Measurements from ENCODE around the gene ARID1B. TPM values are rescaled to one million over a fixed set of nuclear protein-coding genes. Genes with fewer than 3 reads are reported as not detected.

ARID1B gene
- total and polyA plus RNA-seq, 2 of the 13 experiments (the other 11 are each of a cell fraction or from before 2014, with no cell fraction given) = 20.1 to 32.6 TPM

DNA sequence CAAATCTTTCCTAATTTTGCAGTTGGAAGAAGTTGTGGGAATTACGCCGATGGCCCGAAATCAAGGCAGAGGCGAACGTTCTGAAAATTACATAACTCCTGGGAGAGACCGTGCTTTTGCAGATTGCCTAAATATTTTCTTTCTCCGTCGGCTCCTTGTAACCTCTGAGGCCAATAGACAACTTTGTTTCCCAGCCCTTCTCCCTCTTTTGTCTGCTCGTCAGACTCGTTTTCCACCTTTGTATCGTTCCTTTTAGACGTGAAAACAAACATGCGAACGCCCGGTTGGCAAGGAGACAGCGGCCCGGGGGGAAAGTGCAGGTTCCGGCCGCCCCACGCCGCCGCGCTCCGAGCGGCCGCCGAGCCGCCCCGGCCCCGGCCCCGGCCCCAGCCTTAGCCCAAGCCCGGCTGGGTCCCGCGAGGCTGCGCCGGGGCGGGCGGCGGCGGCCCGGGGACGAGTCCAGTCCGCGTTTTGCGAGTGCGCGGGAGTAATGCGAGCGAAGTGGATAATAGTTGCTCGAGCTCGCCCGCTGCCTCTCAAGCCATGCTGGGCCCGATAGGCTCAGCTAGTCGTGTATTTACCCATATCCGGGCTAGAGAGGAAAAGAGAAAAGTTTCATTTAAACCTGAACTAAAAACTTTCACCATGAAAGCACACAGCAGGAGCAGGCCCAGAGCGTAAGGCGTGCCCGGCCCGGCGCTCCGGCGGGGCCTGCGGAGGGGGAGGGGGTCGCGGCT lies at the start of gene ARID1B (continued):
- TF ChIP-seq, protein P1, sequence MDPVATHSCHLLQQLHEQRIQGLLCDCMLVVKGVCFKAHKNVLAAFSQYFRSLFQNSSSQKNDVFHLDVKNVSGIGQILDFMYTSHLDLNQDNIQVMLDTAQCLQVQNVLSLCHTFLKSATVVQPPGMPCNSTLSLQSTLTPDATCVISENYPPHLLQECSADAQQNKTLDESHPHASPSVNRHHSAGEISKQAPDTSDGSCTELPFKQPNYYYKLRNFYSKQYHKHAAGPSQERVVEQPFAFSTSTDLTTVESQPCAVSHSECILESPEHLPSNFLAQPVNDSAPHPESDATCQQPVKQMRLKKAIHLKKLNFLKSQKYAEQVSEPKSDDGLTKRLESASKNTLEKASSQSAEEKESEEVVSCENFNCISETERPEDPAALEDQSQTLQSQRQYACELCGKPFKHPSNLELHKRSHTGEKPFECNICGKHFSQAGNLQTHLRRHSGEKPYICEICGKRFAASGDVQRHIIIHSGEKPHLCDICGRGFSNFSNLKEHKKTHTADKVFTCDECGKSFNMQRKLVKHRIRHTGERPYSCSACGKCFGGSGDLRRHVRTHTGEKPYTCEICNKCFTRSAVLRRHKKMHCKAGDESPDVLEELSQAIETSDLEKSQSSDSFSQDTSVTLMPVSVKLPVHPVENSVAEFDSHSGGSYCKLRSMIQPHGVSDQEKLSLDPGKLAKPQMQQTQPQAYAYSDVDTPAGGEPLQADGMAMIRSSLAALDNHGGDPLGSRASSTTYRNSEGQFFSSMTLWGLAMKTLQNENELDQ (CRISPR knock-in tag; IDR thresholded peaks at IDR 0.05; ENCODE audit: borderline replicate concordance) = no peak
- no peak for TF ChIP-seq KLF9 (CRISPR knock-in tag; IDR thresholded peaks at IDR 0.05; ENCODE audit: low read depth)
- TF ChIP-seq POLR2A (IDR thresholded peaks at IDR 0.05; ENCODE audit: insufficient read depth in 1 of 2, low read depth in 2 of 2, low read length in 2 of 2) = peak; percentile 68 to 89
- peak; percentile 82 for TF ChIP-seq TMF1 (CRISPR knock-in tag; IDR thresholded peaks at IDR 0.05; ENCODE audit: low read depth)
- no peak; the same call in 1 of the 2 replicates for TF ChIP-seq TFDP1 (CRISPR knock-in tag; IDR thresholded peaks at IDR 0.05; ENCODE audit: borderline replicate concordance)
- no peak for TF ChIP-seq SMYD3 (CRISPR knock-in tag; IDR thresholded peaks at IDR 0.05)
- TF ChIP-seq NR2F6 (IDR thresholded peaks at IDR 0.05) = no peak
- TF ChIP-seq NR2F6 (CRISPR knock-in tag; IDR thresholded peaks at IDR 0.05) = no peak
- TF ChIP-seq, protein P2, sequence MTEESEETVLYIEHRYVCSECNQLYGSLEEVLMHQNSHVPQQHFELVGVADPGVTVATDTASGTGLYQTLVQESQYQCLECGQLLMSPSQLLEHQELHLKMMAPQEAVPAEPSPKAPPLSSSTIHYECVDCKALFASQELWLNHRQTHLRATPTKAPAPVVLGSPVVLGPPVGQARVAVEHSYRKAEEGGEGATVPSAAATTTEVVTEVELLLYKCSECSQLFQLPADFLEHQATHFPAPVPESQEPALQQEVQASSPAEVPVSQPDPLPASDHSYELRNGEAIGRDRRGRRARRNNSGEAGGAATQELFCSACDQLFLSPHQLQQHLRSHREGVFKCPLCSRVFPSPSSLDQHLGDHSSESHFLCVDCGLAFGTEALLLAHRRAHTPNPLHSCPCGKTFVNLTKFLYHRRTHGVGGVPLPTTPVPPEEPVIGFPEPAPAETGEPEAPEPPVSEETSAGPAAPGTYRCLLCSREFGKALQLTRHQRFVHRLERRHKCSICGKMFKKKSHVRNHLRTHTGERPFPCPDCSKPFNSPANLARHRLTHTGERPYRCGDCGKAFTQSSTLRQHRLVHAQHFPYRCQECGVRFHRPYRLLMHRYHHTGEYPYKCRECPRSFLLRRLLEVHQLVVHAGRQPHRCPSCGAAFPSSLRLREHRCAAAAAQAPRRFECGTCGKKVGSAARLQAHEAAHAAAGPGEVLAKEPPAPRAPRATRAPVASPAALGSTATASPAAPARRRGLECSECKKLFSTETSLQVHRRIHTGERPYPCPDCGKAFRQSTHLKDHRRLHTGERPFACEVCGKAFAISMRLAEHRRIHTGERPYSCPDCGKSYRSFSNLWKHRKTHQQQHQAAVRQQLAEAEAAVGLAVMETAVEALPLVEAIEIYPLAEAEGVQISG (CRISPR knock-in tag; IDR thresholded peaks at IDR 0.05) = peak; percentile 64; the same call in 1 of the 2 replicates
- TF ChIP-seq ZNF660 (CRISPR knock-in tag; IDR thresholded peaks at IDR 0.05; ENCODE audit: borderline replicate concordance, low read depth) = no peak
- TF ChIP-seq RARG (CRISPR knock-in tag; IDR thresholded peaks at IDR 0.05; ENCODE audit: low read depth) = peak; percentile 83; the same call in 1 of the 2 replicates
- peak; percentile 66 for TF ChIP-seq RBM22 (optimal IDR thresholded peaks at IDR 0.05; ENCODE audit: low read length)
- 0 out of 2 replicates have a peak, but pooled peaks have one; percentile 26 for TF ChIP-seq GATA4 (IDR thresholded peaks at IDR 0.05; ENCODE audit: borderline replicate concordance, low read depth)
- no peak for TF ChIP-seq NFE2L1 (CRISPR knock-in tag; IDR thresholded peaks at IDR 0.05; ENCODE audit: borderline replicate concordance)
- peak; percentile 98 for TF ChIP-seq ZFY (CRISPR knock-in tag; IDR thresholded peaks at IDR 0.05)
- no peak for TF ChIP-seq MNT (IDR thresholded peaks at IDR 0.05)
- 0 out of 2 replicates have a peak, but pooled peaks have one; percentile 40 for TF ChIP-seq DNMT3B (CRISPR knock-in tag; conservative IDR thresholded peaks at IDR 0.05)
- no peak; the same call in 1 of the 2 replicates for TF ChIP-seq NFIC (IDR thresholded peaks at IDR 0.05; ENCODE audit: low read length)
- no peak for TF ChIP-seq IRX3 (CRISPR knock-in tag; IDR thresholded peaks at IDR 0.05; ENCODE audit: borderline replicate concordance, low read depth)
- no peak for TF ChIP-seq ZNF749 (CRISPR knock-in tag; IDR thresholded peaks at IDR 0.05; ENCODE audit: borderline replicate concordance)
- TF ChIP-seq, protein P3, sequence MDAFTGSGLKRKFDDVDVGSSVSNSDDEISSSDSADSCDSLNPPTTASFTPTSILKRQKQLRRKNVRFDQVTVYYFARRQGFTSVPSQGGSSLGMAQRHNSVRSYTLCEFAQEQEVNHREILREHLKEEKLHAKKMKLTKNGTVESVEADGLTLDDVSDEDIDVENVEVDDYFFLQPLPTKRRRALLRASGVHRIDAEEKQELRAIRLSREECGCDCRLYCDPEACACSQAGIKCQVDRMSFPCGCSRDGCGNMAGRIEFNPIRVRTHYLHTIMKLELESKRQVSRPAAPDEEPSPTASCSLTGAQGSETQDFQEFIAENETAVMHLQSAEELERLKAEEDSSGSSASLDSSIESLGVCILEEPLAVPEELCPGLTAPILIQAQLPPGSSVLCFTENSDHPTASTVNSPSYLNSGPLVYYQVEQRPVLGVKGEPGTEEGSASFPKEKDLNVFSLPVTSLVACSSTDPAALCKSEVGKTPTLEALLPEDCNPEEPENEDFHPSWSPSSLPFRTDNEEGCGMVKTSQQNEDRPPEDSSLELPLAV (CRISPR knock-in tag; conservative IDR thresholded peaks at IDR 0.05; ENCODE audit: low read depth) = no peak; the same call in 1 of the 2 replicates
